Measurements from ENCODE around the gene ATG16L1.

DNA sequence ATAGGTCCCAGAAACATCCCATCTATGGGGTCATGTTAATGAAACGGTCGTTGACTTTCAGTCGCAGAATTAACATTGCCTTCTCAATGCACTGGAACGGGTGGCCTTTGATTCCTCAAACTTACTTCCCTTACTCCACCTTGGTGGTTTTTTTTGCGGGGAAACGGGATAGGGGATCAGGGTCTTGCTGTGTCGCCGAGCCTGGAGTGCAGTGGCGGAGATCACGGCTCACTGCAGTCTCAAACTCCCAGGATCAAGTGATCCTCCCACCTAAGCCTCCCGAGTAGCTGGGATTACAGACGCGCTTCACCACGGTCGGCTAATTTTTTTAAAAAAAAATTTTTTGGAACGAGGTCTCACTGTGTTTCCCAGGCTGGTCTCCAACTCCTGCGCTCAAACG is 754 bp downstream of the ATG16L1 start:
- TF ChIP-seq, protein P1, sequence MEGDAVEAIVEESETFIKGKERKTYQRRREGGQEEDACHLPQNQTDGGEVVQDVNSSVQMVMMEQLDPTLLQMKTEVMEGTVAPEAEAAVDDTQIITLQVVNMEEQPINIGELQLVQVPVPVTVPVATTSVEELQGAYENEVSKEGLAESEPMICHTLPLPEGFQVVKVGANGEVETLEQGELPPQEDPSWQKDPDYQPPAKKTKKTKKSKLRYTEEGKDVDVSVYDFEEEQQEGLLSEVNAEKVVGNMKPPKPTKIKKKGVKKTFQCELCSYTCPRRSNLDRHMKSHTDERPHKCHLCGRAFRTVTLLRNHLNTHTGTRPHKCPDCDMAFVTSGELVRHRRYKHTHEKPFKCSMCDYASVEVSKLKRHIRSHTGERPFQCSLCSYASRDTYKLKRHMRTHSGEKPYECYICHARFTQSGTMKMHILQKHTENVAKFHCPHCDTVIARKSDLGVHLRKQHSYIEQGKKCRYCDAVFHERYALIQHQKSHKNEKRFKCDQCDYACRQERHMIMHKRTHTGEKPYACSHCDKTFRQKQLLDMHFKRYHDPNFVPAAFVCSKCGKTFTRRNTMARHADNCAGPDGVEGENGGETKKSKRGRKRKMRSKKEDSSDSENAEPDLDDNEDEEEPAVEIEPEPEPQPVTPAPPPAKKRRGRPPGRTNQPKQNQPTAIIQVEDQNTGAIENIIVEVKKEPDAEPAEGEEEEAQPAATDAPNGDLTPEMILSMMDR (IDR thresholded peaks at IDR 0.05): no peak
- TF ChIP-seq ZFX (IDR thresholded peaks at IDR 0.05; ENCODE audit: borderline replicate concordance): no peak
